ENCODE measurements around the gene AMDHD2. TPM values are rescaled to one million over a fixed set of nuclear protein-coding genes. Genes with fewer than 3 reads are reported as not detected.

Gene AMDHD2
- total and polyA plus RNA-seq, 5 donors from 2014 or later, result 18.3 to 239 (median 18.8) TPM

GRCh38 chr16:2493605-2494004, 26.6 kb upstream of the AMDHD2 start:
- H3K4me1 Mint-ChIP-seq, result peaks cover 0 to 2% (median 0%) of the 10 kb centered on the region in 4 donors
- ATAC-seq (ENCODE audit: low read depth in 2 of 2), result no peak
- H3K27me3 ChIP-seq (ENCODE audit: control insufficient read depth, insufficient read depth, low read length), result no peaks in the 10 kb centered on the region

GRCh38 chr16:2494616-2495015, 25.6 kb upstream of the AMDHD2 start:
- Histone ChIP-seq H3K36me3 (ENCODE audit: control insufficient read depth, insufficient read depth, low read length) (peaks cover 3% of the 10 kb centered on the region), H3K27me3 (ENCODE audit: control insufficient read depth, insufficient read depth, low read length) (no peaks in the 10 kb centered on the region), H3K4me1 (ENCODE audit: control insufficient read depth, insufficient read depth, low read length, poor library complexity, severe bottlenecking) (no peaks in the 10 kb centered on the region), H3K4me3 (ENCODE audit: low read depth, low read length) (no peak overlapping the region), H3K27ac (ENCODE audit: insufficient read depth, low read length, poor library complexity, severe bottlenecking) (no peak overlapping the region), H3K9me3 (ENCODE audit: control insufficient read depth in 2 of 2, low read length in 2 of 2) (no peaks in the 10 kb centered on the region)
- Mint-ChIP-seq H3K4me3 (no peak overlapping the region), H3K27ac (no peak overlapping the region), H3K4me1 (peaks cover 0 to 2% (median 0%) of the 10 kb centered on the region in 4 donors), H3K27me3 (no peaks in the 10 kb centered on the region), H3K9me3 (no peaks in the 10 kb centered on the region), H3K36me3 (no peaks in the 10 kb centered on the region)
- DNase-seq (no peak), ATAC-seq (ENCODE audit: low read depth in 2 of 2) (no peak)

More at GRCh38 chr16:2493605-2494004, 26.6 kb upstream of the AMDHD2 start:
- DNase-seq, result no peak
- Histone ChIP-seq H3K4me3 (ENCODE audit: low read depth, low read length) (no peak overlapping the region), H3K36me3 (ENCODE audit: control insufficient read depth, insufficient read depth, low read length) (peaks cover 3% of the 10 kb centered on the region), H3K27ac (ENCODE audit: insufficient read depth, low read length, poor library complexity, severe bottlenecking) (no peak overlapping the region), H3K4me1 (ENCODE audit: control insufficient read depth, insufficient read depth, low read length, poor library complexity, severe bottlenecking) (no peaks in the 10 kb centered on the region), H3K9me3 (ENCODE audit: control insufficient read depth in 2 of 2, low read length in 2 of 2) (no peaks in the 10 kb centered on the region)
- no peak overlapping the region for H3K4me3 Mint-ChIP-seq
- H3K27me3 Mint-ChIP-seq, result no peaks in the 10 kb centered on the region
- H3K36me3 Mint-ChIP-seq, result no peaks in the 10 kb centered on the region
- H3K27ac Mint-ChIP-seq, result no peak overlapping the region
- no peaks in the 10 kb centered on the region for H3K9me3 Mint-ChIP-seq

GRCh38 chr16:2495041-2495440, 25.1 kb upstream of the AMDHD2 start:
- Mint-ChIP-seq H3K9me3 (no peaks in the 10 kb centered on the region), H3K27me3 (no peaks in the 10 kb centered on the region), H3K4me3 (no peak overlapping the region), H3K36me3 (no peaks in the 10 kb centered on the region), H3K4me1 (peaks cover 0 to 2% (median 0%) of the 10 kb centered on the region in 4 donors), H3K27ac (no peak overlapping the region)
- Histone ChIP-seq H3K27me3 (ENCODE audit: control insufficient read depth, insufficient read depth, low read length) (no peaks in the 10 kb centered on the region), H3K9me3 (ENCODE audit: control insufficient read depth in 2 of 2, low read length in 2 of 2) (no peaks in the 10 kb centered on the region), H3K4me3 (ENCODE audit: low read depth, low read length) (no peak overlapping the region), H3K36me3 (ENCODE audit: control insufficient read depth, insufficient read depth, low read length) (peaks cover 3% of the 10 kb centered on the region), H3K27ac (ENCODE audit: insufficient read depth, low read length, poor library complexity, severe bottlenecking) (no peak overlapping the region), H3K4me1 (ENCODE audit: control insufficient read depth, insufficient read depth, low read length, poor library complexity, severe bottlenecking) (no peaks in the 10 kb centered on the region)
- ATAC-seq (ENCODE audit: low read depth in 2 of 2) (no peak), DNase-seq (no peak)

GRCh38 chr16:2496223-2497115, 23.7 kb upstream of the AMDHD2 start:
- H3K4me3 ChIP-seq (ENCODE audit: low read depth, low read length), result no peak overlapping the region
- no peaks in the 10 kb centered on the region for H3K36me3 Mint-ChIP-seq
- H3K4me1 ChIP-seq (ENCODE audit: control insufficient read depth, insufficient read depth, low read length, poor library complexity, severe bottlenecking), result peaks cover 5% of the 10 kb centered on the region
- ATAC-seq (ENCODE audit: low read depth in 2 of 2) (no peak), DNase-seq (no peak)
- no peak overlapping the region for H3K4me3 Mint-ChIP-seq
- H3K27me3 Mint-ChIP-seq, result no peaks in the 10 kb centered on the region
- peaks cover 0 to 2% (median 1%) of the 10 kb centered on the region in 4 donors for H3K4me1 Mint-ChIP-seq
- H3K9me3 Mint-ChIP-seq, result peaks cover 0 to 2% (median 0%) of the 10 kb centered on the region in 7 donors
- H3K27me3 ChIP-seq (ENCODE audit: control insufficient read depth, insufficient read depth, low read length), result no peaks in the 10 kb centered on the region
- no peak overlapping the region for H3K27ac ChIP-seq (ENCODE audit: insufficient read depth, low read length, poor library complexity, severe bottlenecking)
- H3K36me3 ChIP-seq (ENCODE audit: control insufficient read depth, insufficient read depth, low read length), result peaks cover 3% of the 10 kb centered on the region
- no peaks in the 10 kb centered on the region for H3K9me3 ChIP-seq (ENCODE audit: control insufficient read depth in 2 of 2, low read length in 2 of 2)
- no peak overlapping the region for H3K27ac Mint-ChIP-seq

- Mint-ChIP-seq H3K4me3 (no peak overlapping the region), H3K9me3 (peaks cover 0 to 2% (median 0%) of the 10 kb centered on the region in 7 donors), H3K27ac (no peak overlapping the region), H3K4me1 (peaks cover 0 to 2% (median 1%) of the 10 kb centered on the region in 4 donors), H3K36me3 (no peaks in the 10 kb centered on the region), H3K27me3 (no peaks in the 10 kb centered on the region)
- ATAC-seq (ENCODE audit: low read depth in 2 of 2) (no peak), DNase-seq (no peak)
- no peak overlapping the region for H3K27ac ChIP-seq (ENCODE audit: insufficient read depth, low read length, poor library complexity, severe bottlenecking)
- peaks cover 3% of the 10 kb centered on the region for H3K36me3 ChIP-seq (ENCODE audit: control insufficient read depth, insufficient read depth, low read length)
- no peak overlapping the region for H3K4me3 ChIP-seq (ENCODE audit: low read depth, low read length)
- H3K9me3 ChIP-seq (ENCODE audit: control insufficient read depth in 2 of 2, low read length in 2 of 2), result no peaks in the 10 kb centered on the region
- peaks cover 5% of the 10 kb centered on the region for H3K4me1 ChIP-seq (ENCODE audit: control insufficient read depth, insufficient read depth, low read length, poor library complexity, severe bottlenecking)
- no peaks in the 10 kb centered on the region for H3K27me3 ChIP-seq (ENCODE audit: control insufficient read depth, insufficient read depth, low read length)
Measured at GRCh38 chr16:2497116-2497630, 23.0 kb upstream of the AMDHD2 start.

GRCh38 chr16:2497695-2498484, 22.3 kb upstream of the AMDHD2 start:
- Mint-ChIP-seq H3K4me3 (no peak overlapping the region), H3K36me3 (no peaks in the 10 kb centered on the region), H3K27me3 (no peaks in the 10 kb centered on the region), H3K4me1 (peaks cover 0 to 2% (median 1%) of the 10 kb centered on the region in 4 donors), H3K9me3 (peaks cover 0 to 2% (median 0%) of the 10 kb centered on the region in 7 donors), H3K27ac (no peak overlapping the region)
- Histone ChIP-seq H3K9me3 (ENCODE audit: control insufficient read depth in 2 of 2, low read length in 2 of 2) (no peaks in the 10 kb centered on the region), H3K36me3 (ENCODE audit: control insufficient read depth, insufficient read depth, low read length) (peaks cover 3% of the 10 kb centered on the region), H3K4me3 (ENCODE audit: low read depth, low read length) (no peak overlapping the region), H3K27ac (ENCODE audit: insufficient read depth, low read length, poor library complexity, severe bottlenecking) (no peak overlapping the region), H3K27me3 (ENCODE audit: control insufficient read depth, insufficient read depth, low read length) (no peaks in the 10 kb centered on the region), H3K4me1 (ENCODE audit: control insufficient read depth, insufficient read depth, low read length, poor library complexity, severe bottlenecking) (peaks cover 5% of the 10 kb centered on the region)
- ATAC-seq (ENCODE audit: low read depth in 2 of 2) (no peak), DNase-seq (no peak)

GRCh38 chr16:2498531-2499253, 21.5 kb upstream of the AMDHD2 start:
- Mint-ChIP-seq H3K9me3 (peaks cover 0 to 2% (median 0%) of the 10 kb centered on the region in 7 donors), H3K27ac (peak overlapping the region in 1 of 3 donors; percentile 38), H3K4me1 (peaks cover 0 to 2% (median 1%) of the 10 kb centered on the region in 4 donors), H3K27me3 (no peaks in the 10 kb centered on the region), H3K4me3 (no peak overlapping the region), H3K36me3 (no peaks in the 10 kb centered on the region)
- DNase-seq (no peak), ATAC-seq (ENCODE audit: low read depth in 2 of 2) (no peak)
- Histone ChIP-seq H3K36me3 (ENCODE audit: control insufficient read depth, insufficient read depth, low read length) (peaks cover 3% of the 10 kb centered on the region), H3K27me3 (ENCODE audit: control insufficient read depth, insufficient read depth, low read length) (no peaks in the 10 kb centered on the region), H3K4me1 (ENCODE audit: control insufficient read depth, insufficient read depth, low read length, poor library complexity, severe bottlenecking) (peaks cover 5% of the 10 kb centered on the region), H3K4me3 (ENCODE audit: low read depth, low read length) (no peak overlapping the region), H3K9me3 (ENCODE audit: control insufficient read depth in 2 of 2, low read length in 2 of 2) (no peaks in the 10 kb centered on the region), H3K27ac (ENCODE audit: insufficient read depth, low read length, poor library complexity, severe bottlenecking) (no peak overlapping the region)
